ENCODE results near the gene PLLP.

DNA sequence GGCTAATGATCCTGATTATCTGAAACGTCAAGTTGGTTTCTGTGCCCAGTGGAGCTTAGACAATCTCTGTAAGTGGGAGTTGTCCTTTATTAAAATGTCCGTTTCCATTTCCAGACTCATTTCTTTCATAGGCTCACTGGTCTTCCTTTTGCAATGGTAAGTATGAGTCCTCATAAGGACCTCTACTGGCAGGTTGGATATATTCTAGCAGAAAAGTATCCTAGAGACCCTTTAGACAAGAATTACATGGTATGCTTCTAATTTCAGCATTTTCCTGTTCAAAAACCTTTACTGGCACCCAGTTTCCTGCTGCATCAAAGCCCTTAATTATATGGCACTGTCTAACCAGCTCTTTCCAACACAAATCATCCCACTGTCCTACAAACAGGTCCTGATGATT lies 67.5 kb downstream of the PLLP start:
- TF ChIP-seq, protein P1, sequence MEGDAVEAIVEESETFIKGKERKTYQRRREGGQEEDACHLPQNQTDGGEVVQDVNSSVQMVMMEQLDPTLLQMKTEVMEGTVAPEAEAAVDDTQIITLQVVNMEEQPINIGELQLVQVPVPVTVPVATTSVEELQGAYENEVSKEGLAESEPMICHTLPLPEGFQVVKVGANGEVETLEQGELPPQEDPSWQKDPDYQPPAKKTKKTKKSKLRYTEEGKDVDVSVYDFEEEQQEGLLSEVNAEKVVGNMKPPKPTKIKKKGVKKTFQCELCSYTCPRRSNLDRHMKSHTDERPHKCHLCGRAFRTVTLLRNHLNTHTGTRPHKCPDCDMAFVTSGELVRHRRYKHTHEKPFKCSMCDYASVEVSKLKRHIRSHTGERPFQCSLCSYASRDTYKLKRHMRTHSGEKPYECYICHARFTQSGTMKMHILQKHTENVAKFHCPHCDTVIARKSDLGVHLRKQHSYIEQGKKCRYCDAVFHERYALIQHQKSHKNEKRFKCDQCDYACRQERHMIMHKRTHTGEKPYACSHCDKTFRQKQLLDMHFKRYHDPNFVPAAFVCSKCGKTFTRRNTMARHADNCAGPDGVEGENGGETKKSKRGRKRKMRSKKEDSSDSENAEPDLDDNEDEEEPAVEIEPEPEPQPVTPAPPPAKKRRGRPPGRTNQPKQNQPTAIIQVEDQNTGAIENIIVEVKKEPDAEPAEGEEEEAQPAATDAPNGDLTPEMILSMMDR (IDR thresholded peaks at IDR 0.05; ENCODE audit: low read length): no peak
- no peak for TF ChIP-seq EZH2 (optimal IDR thresholded peaks at IDR 0.05; ENCODE audit: low read depth, low read length)
